GM12801 (cell line): ENCODE results near the gene AFF3.

ENCODE experiments used
- TF ChIP-seq, protein P1 (sequence below): IDR thresholded peaks from one replicate; pipeline ENCODE4 v1.5.1; 2011; ENCODE audit warnings: control low read depth; ENCODE audit not compliant: insufficient read length; ENCODE audit errors: extremely low read depth

AFF3 gene

DNA sequence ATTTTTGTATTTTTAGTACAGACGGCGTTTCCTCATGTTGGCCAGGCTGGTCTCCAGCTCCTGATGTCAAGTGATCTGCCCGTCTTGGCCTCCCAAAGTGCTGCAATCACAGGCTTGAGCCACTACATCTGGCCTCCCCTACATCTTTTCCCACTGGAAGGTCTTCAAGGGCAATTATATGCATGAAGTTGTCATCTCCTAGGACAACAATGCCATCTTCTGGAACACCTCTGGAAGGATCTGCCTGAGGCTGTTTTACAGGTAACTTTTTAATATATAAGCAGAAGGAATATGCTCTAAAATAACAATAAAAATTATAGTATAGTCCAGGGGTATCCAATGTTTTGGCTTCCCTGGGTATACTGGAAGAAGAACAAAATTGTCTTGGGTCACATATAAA is 321.4 kb downstream of the AFF3 start:
- TF ChIP-seq, protein P1, sequence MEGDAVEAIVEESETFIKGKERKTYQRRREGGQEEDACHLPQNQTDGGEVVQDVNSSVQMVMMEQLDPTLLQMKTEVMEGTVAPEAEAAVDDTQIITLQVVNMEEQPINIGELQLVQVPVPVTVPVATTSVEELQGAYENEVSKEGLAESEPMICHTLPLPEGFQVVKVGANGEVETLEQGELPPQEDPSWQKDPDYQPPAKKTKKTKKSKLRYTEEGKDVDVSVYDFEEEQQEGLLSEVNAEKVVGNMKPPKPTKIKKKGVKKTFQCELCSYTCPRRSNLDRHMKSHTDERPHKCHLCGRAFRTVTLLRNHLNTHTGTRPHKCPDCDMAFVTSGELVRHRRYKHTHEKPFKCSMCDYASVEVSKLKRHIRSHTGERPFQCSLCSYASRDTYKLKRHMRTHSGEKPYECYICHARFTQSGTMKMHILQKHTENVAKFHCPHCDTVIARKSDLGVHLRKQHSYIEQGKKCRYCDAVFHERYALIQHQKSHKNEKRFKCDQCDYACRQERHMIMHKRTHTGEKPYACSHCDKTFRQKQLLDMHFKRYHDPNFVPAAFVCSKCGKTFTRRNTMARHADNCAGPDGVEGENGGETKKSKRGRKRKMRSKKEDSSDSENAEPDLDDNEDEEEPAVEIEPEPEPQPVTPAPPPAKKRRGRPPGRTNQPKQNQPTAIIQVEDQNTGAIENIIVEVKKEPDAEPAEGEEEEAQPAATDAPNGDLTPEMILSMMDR = no peak

DNA sequence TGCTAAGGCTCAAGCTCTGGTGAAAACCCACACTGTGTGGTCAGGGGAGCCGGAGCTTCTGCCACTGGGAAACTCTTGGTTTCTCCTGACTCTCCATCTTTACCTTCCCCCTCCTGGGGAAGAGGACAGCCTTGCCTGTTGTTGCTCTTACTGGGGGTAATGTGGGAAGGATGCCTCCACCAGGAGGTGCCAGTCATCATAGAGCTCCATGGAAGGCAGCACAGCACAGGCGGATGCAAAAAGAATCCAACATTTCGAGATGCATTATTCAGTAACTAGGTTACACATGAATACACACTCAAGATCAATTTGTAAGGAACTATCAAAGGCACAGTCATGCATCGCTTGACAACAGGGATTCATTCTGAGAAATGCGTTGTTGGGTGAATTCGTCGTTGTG is 322.6 kb downstream of the AFF3 start:
- TF ChIP-seq, protein P1 = no peak

DNA sequence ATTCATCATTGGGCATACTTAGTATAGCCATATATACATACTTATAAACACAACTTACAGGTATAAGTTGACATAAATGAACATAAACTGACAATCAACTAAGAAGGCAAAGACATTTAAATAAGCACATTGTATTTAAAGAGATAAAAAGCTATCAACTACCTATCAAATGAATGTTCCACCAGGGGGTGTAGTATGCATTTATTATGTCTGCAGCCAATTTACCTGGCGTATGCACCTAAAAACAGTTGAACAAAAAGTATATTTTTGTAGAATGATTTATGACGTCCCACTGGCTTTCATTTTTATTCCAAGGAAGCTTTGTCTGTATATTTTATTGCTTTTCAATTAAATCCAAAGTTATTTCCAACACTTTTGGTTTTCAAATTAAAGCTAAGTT is 323.5 kb downstream of the AFF3 start:
- TF ChIP-seq, protein P1 = no peak

DNA sequence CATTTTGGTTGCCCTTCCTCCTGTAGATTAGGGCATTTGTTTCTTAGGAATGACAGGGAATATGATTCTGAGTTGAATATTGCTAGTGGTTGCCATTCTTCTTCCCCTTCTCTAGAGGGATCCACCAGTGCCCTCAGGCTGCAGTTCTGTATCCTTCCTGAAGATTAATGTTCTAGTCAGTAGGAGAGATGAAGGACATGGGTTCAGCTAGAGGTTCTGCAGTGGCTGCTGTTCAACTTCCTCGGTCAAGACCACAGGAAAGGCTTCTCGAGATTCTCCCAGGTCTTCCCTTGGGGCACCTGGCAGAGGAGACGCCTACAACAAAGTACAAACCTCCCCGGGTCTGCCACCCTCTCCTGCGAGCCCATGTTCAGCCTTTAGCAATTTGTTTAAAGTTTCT is 325.5 kb downstream of the AFF3 start:
- TF ChIP-seq, protein P1 = no peak

DNA sequence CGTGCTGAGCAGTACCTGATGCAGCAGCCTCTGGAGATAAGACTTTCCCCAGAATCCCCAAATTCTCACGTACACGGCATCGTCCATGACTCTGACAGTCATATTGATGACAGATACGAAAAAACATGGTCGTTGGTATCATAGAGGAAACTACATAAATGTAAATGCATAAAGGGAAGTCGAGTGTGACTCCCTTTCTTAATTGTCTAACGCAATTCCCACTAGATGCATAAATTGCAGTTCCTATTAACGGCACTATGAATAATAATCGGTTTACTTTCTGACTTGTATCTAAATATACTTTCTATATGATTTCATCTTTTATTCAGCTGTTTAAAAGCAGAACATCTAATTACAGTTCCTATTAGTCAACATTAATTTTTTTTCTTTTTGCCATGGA is 330.0 kb downstream of the AFF3 start:
- TF ChIP-seq, protein P1 = no peak

DNA sequence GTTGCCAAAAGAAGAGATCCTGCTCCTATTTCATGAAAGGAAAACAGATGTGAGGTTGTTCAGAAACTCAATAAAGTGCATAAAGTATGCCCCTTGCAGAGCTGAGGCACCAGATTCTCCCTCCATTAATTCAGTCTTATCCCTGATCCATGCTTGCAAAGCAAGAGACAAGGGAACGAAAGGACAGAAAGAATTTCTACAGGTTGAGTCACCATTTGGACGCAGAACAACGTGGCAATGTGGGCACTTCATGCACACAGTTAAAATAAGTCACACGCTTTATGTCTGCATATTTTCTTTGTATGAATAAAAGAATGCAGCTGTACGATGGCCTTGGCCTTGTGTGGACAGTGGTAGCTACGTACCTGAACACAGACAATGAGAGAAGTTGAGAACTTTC is 330.8 kb downstream of the AFF3 start:
- TF ChIP-seq, protein P1 = no peak

DNA sequence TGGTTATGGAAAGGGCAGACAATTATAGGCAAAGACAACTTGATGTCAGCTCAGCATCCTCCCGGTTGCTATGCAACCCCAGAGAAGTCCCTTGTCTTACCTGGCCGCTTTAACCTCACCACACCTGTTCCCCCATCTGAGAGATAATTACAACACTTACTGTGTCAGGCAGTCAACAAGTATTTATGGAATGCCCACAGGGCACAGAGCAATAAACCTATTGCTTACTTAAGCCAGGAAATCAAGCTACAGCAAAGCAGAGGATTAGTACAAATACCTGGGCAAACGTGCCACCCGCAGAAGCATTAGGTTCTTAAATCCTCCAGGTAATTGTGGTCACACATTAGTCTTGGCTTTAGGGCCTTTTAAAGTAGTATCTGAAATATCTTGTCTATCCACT is 332.2 kb downstream of the AFF3 start:
- TF ChIP-seq, protein P1 = no peak
